ENCODE data around the gene ANGEL2.

- no peak for TF ChIP-seq RCOR1 (IDR thresholded peaks at IDR 0.05; ENCODE audit: low read length)
- no peak for TF ChIP-seq ZBTB33 (IDR thresholded peaks at IDR 0.05; ENCODE audit: borderline replicate concordance, low read depth)
- no peak for TF ChIP-seq EP300 (IDR thresholded peaks at IDR 0.05; ENCODE audit: borderline replicate concordance in 1 of 2, low read depth in 1 of 2, low read length in 1 of 2)
- no peak for TF ChIP-seq RAD21 (IDR thresholded peaks at IDR 0.05; ENCODE audit: low read length)
- no peak for TF ChIP-seq CHD2 (IDR thresholded peaks at IDR 0.05; ENCODE audit: low read length, partially characterized antibody)
- TF ChIP-seq CTCF (IDR thresholded peaks at IDR 0.05), result no peak
- TF ChIP-seq MXI1 (IDR thresholded peaks at IDR 0.05; ENCODE audit: low read depth, low read length), result no peak
- TF ChIP-seq GABPA (IDR thresholded peaks at IDR 0.05; ENCODE audit: low read depth), result no peak
- no peak for TF ChIP-seq SIN3A (IDR thresholded peaks at IDR 0.05; ENCODE audit: borderline replicate concordance, low read depth, low read length)
Observed at GRCh38 chr1:212943393-212943710, 72.3 kb downstream of the ANGEL2 start.
